SK-N-SH (cell line): ENCODE data around the gene FIBP. TPM values are rescaled to one million over a fixed set of nuclear protein-coding genes. Genes with fewer than 3 reads are reported as not detected.

Source experiments
- CHD2 ChIP-seq: fragments of 150-350 bp; IDR thresholded peaks from 2 replicates; pipeline ENCODE4 v1.6.1; 2018; ENCODE audit warnings: low read length; ENCODE audit not compliant: partially characterized antibody
- EP300 ChIP-seq, 2 experiments: IDR thresholded peaks; 2 replicates each; pipeline versions ENCODE4 v1.4.0 to v1.6.1; 2012; ENCODE audit warnings: borderline replicate concordance in 1 of 2, low read depth in 1 of 2, low read length in 1 of 2
- EZH2phosphoT487 ChIP-seq: fragments of 200-600 bp; sonication (generic); IDR thresholded peaks from 2 replicates; pipeline ENCODE4 v1.6.1; 2017; ENCODE audit warnings: low read depth, mixed run types, mild to moderate bottlenecking, antibody characterized with exemption, moderate library complexity, borderline replicate concordance
- FOSL2 ChIP-seq: IDR thresholded peaks from 2 replicates; pipeline ENCODE4 v1.4.0; 2012; ENCODE audit warnings: low read depth, mild to moderate bottlenecking, moderate library complexity, borderline replicate concordance
- FOXJ3 ChIP-seq: sonication (generic); formaldehyde crosslinking; IDR thresholded peaks from 2 replicates; pipeline ENCODE4 v1.5.1; 2020; ENCODE audit warnings: mild to moderate bottlenecking, missing genetic modification reagents
- FOXM1 ChIP-seq: IDR thresholded peaks from 2 replicates; pipeline ENCODE4 v1.4.0; 2012; ENCODE audit warnings: low read depth, mild to moderate bottlenecking
- GABPA ChIP-seq: IDR thresholded peaks from 2 replicates; pipeline ENCODE4 v1.4.0; 2012; ENCODE audit warnings: low read depth, mild to moderate bottlenecking
- GATA2 ChIP-seq: sonication (generic); formaldehyde crosslinking; IDR thresholded peaks from 2 replicates; pipeline ENCODE4 v1.5.0; 2020; ENCODE audit warnings: mild to moderate bottlenecking, missing genetic modification reagents
- NFIC ChIP-seq: IDR thresholded peaks from 2 replicates; pipeline ENCODE4 v1.4.0; 2012; ENCODE audit warnings: borderline replicate concordance
- NRF1 ChIP-seq: IDR thresholded peaks from 2 replicates; pipeline ENCODE4 v1.6.1; 2012; ENCODE audit warnings: low read depth, mild to moderate bottlenecking, low read length
- POLR2AphosphoS5 ChIP-seq: IDR thresholded peaks from 2 replicates; pipeline ENCODE4 v1.6.1; 2012; ENCODE audit warnings: low read depth, low read length
- RAD21 ChIP-seq: IDR thresholded peaks from 2 replicates; pipeline ENCODE4 v1.6.1; 2012; ENCODE audit warnings: mild to moderate bottlenecking, low read length
- RCOR1 ChIP-seq: fragments of 150-350 bp; IDR thresholded peaks from 2 replicates; pipeline ENCODE4 v1.6.1; 2017; ENCODE audit warnings: antibody characterized with exemption, low read length
- RFX5 ChIP-seq: IDR thresholded peaks from 2 replicates; pipeline ENCODE4 v1.6.1; 2012; ENCODE audit warnings: mild to moderate bottlenecking, improper control_type of control experiment, low read length
- RXRA ChIP-seq: IDR thresholded peaks from 2 replicates; pipeline ENCODE4 v1.4.0; 2012; ENCODE audit warnings: low read depth, mild to moderate bottlenecking, borderline replicate concordance
- SIN3A ChIP-seq: IDR thresholded peaks from 2 replicates; pipeline ENCODE4 v1.6.1; 2012; ENCODE audit warnings: low read depth, mild to moderate bottlenecking, low read length, moderate library complexity, borderline replicate concordance
- SMC3 ChIP-seq: IDR thresholded peaks from 2 replicates; pipeline ENCODE4 v1.6.1; 2012; ENCODE audit warnings: low read depth, low read length, improper control_type of control experiment
- TAF1 ChIP-seq: IDR thresholded peaks from 2 replicates; pipeline ENCODE4 v1.6.1; 2012; ENCODE audit warnings: low read depth, mild to moderate bottlenecking, low read length, moderate library complexity, borderline replicate concordance
- YY1 ChIP-seq: IDR thresholded peaks from 2 replicates; pipeline ENCODE4 v1.4.0; 2012; ENCODE audit warnings: low read depth, mild to moderate bottlenecking
- polyA plus RNA-seq, 3 experiments: library from polyadenylated mRNA; depleted of rRNA; stranded (reverse); fragments of >200 nt; gene quantifications; 2 replicates each; pipeline ENCODE4 v1.2.3, GENCODE V29; 2012
- TF ChIP-seq, protein P1 (sequence below): IDR thresholded peaks from 2 replicates; pipeline ENCODE4; 2012
- TF ChIP-seq, protein P2 (sequence below): fragments of 150-350 bp; IDR thresholded peaks from 2 replicates; pipeline ENCODE4 v1.6.1; 2017; ENCODE audit warnings: antibody characterized with exemption, low read length, low read depth, borderline replicate concordance
- TF ChIP-seq, protein P3 (sequence below): IDR thresholded peaks from 2 replicates; pipeline ENCODE4 v1.4.0; 2012; ENCODE audit warnings: low read depth, borderline replicate concordance
- TF ChIP-seq, protein P4 (sequence below): fragments of 200-600 bp; sonication (generic); IDR thresholded peaks from 2 replicates; pipeline ENCODE4 v1.6.1; 2017; ENCODE audit warnings: antibody characterized with exemption, mild to moderate bottlenecking, moderate library complexity

The FIBP gene
- polyA plus RNA-seq, 1 of the 3 experiments (the other 2 are of a cell fraction) = 190 TPM

DNA sequence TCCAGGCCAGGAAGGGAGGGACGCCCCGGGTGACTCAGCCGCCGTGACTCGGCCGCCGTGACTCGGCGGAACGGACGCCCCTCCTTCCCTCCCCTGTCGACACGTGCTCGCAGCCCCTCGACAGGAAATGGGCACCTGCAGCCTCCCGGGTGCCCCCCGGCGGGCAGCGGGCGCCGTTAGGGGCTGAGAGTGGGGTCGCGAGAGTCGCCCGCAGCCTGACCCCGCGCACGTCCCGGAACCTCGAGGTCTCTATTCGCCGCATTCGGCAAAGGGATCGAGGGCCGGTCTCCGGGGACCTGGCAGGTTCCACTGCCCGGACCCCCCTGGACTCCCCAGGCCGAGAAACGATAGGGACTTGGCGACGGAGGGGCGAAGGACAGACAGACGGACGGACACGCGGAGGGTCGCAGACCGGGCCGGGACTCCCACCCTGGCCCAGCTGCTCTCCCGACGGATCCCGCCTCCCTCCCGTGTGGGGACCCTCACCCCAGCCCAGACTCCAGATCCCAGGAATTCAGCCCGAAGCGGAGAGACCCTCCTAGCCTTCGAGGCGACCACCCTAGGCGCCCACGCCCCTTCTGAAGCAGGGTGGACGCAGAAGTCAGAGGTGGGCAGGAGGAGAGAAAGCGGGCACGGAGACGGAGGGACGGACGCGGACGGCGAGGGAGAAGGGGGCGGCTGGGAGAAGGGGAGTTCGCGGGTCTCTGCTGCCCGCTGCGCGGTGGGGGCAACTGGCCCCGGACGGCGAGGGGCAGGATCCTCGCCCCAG lies 11.3 kb upstream of the FIBP start (continued):
- TF ChIP-seq YY1 (peak; percentile 40; the same call in 1 of the 2 replicates), GABPA (0 out of 2 replicates have a peak, but pooled peaks have one; percentile 29), RFX5 (no peak), RCOR1 (no peak), TAF1 (no peak), SMC3 (no peak), CHD2 (no peak), FOSL2 (peak; percentile 82), POLR2AphosphoS5 (no peak), NRF1 (no peak), GATA2 (no peak), EZH2phosphoT487 (no peak), RAD21 (no peak), FOXM1 (peak; percentile 57), NFIC (no peak; the same call in 1 of the 2 replicates), EP300 (IDR thresholded peaks at IDR 0.05; ENCODE audit: borderline replicate concordance in 1 of 2, low read depth in 1 of 2, low read length in 1 of 2) (peak in 1 of 2 experiments; percentile 61; a peak in 1 of 4 replicates), RXRA (peak; percentile 60; the same call in 1 of the 2 replicates), SIN3A (peak; percentile 85; the same call in 1 of the 2 replicates), FOXJ3 (no peak)
- TF ChIP-seq, protein P1, sequence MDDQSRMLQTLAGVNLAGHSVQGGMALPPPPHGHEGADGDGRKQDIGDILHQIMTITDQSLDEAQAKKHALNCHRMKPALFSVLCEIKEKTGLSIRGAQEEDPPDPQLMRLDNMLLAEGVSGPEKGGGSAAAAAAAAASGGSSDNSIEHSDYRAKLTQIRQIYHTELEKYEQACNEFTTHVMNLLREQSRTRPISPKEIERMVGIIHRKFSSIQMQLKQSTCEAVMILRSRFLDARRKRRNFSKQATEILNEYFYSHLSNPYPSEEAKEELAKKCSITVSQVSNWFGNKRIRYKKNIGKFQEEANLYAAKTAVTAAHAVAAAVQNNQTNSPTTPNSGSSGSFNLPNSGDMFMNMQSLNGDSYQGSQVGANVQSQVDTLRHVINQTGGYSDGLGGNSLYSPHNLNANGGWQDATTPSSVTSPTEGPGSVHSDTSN = no peak
- TF ChIP-seq, protein P2, sequence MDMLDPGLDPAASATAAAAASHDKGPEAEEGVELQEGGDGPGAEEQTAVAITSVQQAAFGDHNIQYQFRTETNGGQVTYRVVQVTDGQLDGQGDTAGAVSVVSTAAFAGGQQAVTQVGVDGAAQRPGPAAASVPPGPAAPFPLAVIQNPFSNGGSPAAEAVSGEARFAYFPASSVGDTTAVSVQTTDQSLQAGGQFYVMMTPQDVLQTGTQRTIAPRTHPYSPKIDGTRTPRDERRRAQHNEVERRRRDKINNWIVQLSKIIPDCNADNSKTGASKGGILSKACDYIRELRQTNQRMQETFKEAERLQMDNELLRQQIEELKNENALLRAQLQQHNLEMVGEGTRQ = no peak
- TF ChIP-seq, protein P3, sequence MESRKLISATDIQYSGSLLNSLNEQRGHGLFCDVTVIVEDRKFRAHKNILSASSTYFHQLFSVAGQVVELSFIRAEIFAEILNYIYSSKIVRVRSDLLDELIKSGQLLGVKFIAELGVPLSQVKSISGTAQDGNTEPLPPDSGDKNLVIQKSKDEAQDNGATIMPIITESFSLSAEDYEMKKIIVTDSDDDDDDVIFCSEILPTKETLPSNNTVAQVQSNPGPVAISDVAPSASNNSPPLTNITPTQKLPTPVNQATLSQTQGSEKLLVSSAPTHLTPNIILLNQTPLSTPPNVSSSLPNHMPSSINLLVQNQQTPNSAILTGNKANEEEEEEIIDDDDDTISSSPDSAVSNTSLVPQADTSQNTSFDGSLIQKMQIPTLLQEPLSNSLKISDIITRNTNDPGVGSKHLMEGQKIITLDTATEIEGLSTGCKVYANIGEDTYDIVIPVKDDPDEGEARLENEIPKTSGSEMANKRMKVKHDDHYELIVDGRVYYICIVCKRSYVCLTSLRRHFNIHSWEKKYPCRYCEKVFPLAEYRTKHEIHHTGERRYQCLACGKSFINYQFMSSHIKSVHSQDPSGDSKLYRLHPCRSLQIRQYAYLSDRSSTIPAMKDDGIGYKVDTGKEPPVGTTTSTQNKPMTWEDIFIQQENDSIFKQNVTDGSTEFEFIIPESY = peak; percentile 55; the same call in 1 of the 2 replicates
- TF ChIP-seq, protein P4, sequence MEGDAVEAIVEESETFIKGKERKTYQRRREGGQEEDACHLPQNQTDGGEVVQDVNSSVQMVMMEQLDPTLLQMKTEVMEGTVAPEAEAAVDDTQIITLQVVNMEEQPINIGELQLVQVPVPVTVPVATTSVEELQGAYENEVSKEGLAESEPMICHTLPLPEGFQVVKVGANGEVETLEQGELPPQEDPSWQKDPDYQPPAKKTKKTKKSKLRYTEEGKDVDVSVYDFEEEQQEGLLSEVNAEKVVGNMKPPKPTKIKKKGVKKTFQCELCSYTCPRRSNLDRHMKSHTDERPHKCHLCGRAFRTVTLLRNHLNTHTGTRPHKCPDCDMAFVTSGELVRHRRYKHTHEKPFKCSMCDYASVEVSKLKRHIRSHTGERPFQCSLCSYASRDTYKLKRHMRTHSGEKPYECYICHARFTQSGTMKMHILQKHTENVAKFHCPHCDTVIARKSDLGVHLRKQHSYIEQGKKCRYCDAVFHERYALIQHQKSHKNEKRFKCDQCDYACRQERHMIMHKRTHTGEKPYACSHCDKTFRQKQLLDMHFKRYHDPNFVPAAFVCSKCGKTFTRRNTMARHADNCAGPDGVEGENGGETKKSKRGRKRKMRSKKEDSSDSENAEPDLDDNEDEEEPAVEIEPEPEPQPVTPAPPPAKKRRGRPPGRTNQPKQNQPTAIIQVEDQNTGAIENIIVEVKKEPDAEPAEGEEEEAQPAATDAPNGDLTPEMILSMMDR = no peak; the same call in 1 of the 2 replicates
